Astrocyte of the spinal cord (primary cell): ENCODE data around the gene HLX.
A peak's percentile ranks its signal among the peaks of the same experiment; 100 is the strongest.

Source experiments
- DNase-seq: peaks from one replicate; pipeline ENCODE4 v3.0.0; 2011; ENCODE audit warnings: low read depth, low spot score
- H3K4me3 ChIP-seq: 2 replicates; pipeline ENCODE4 v1.5.1; 2011; ENCODE audit warnings: low read depth, mild to moderate bottlenecking, low read length, moderate library complexity
- in situ Hi-C: cut with HindIII; loops from 2 replicates; pipeline ENCODE4 v1.10.0; 2017; ENCODE audit warnings: low sequenced_read_pairs
- TF ChIP-seq, protein P1 (sequence below): IDR thresholded peaks from 2 replicates; pipeline ENCODE4 v1.5.1; 2012; ENCODE audit warnings: low read depth, mild to moderate bottlenecking, low read length, inconsistent platforms

The HLX gene

DNA sequence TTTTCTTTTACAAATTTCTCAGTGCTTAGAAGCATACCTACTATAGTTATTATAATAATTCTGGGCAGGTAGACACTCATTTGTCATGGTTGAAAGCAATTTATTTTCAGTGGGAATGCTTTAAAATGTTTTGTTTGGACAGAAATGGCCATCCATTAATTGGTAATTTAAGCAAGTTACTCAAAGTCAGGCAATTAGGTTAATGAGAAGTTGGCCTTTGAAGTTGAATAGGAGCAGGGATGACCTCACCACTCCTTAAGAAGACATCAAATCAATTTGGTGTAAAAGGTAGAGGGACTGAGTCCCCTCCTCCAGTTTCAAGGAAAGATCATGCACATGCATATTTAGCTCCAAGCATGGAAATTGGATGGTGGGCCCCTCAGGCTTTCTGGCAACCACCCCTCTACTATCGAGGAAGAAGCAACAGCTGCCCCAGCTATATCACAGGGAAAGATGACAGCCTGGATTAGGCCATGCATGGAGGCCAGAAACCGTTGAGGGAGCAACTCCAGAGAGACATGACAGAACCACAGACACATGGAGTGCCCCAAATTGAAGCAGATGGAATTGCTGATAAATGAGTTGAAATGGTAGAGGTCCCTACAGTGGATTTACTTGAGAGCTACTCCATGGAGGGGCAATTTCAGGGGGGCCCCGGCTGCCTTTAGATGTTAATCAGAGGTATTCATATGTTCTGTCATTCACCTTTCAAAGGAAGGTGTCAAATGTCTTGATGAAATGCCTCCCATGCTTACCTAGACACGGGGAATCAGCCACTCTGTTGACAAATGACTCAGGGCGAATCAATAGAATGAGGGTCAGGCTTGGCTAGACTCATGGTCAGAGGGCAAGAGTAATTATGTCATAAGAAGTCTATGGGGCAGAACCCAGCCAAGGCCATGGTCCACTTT is 26.7 kb downstream of the HLX start:
- no peak for DNase-seq
- no peak overlapping the region for H3K4me3 ChIP-seq
- in situ Hi-C loops, result no loop called here
- TF ChIP-seq, protein P1, sequence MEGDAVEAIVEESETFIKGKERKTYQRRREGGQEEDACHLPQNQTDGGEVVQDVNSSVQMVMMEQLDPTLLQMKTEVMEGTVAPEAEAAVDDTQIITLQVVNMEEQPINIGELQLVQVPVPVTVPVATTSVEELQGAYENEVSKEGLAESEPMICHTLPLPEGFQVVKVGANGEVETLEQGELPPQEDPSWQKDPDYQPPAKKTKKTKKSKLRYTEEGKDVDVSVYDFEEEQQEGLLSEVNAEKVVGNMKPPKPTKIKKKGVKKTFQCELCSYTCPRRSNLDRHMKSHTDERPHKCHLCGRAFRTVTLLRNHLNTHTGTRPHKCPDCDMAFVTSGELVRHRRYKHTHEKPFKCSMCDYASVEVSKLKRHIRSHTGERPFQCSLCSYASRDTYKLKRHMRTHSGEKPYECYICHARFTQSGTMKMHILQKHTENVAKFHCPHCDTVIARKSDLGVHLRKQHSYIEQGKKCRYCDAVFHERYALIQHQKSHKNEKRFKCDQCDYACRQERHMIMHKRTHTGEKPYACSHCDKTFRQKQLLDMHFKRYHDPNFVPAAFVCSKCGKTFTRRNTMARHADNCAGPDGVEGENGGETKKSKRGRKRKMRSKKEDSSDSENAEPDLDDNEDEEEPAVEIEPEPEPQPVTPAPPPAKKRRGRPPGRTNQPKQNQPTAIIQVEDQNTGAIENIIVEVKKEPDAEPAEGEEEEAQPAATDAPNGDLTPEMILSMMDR, result no peak

DNA sequence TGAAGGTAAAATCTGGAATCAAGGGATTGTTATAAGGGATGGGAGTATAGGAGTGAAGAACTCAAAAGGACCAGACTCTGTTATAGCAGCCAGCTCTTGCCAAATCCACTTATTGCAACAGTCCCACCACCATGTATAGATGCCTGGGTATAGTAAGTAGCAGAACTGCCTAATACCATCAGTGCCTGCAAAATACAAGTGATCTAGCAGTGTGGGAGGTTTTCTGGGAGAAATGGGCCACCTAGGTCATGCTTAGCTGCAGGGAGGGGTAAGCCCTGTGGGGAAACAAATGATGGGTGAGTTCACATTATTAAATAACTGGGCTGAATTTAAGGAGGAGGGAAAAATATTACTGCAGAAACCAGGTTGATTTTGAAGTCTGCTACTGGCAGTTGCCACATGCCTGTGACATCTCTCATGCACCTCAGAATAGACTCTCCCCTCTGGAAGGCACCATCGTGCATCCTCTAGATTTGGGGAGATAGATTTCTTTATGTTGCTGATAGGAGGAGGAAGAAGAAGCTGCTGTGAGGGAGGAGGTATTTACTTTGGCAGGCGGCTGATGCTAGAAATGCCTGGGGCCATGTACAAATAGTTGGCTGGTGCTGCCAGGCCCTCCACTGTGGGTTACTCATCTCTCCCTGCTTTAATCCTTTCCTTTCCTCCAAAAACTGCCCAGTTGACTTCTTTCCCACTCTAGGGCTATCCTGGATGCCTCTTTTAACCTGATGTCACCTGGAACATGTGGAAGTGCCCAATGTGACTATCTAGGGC is 27.5 kb downstream of the HLX start:
- no peak for DNase-seq
- in situ Hi-C loops, result no loop called here
- H3K4me3 ChIP-seq, result no peak overlapping the region
- TF ChIP-seq, protein P1, result no peak

DNA sequence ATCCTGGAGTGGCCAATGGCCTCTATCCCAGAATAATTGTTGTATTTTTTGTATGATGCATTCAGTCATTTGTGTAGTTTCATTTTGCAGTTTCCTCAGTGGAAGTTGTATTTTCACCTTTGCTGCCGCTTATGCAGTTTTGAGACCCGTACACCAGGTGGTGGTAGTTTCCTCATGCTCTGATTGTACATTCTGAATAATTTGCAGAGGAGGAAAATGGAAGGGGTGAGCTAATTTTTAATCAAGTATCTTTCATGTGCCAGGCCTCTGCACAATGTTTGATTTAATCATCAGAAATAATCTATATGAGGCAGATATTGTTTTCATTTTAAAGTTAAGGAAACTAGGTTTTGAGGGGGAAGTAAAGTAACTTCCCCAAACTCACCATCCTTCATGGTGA is 29.5 kb downstream of the HLX start:
- TF ChIP-seq, protein P1, result peak; percentile 68
- H3K4me3 ChIP-seq, result no peak overlapping the region
- in situ Hi-C loops, result no loop called here
- DNase-seq, result peak; percentile 49

GRCh38 chr1:220910021-220910420 is 30.8 kb downstream of the HLX start:
- H3K4me3 ChIP-seq, result no peak overlapping the region
- in situ Hi-C loops, result no loop called here
- DNase-seq, result no peak
- TF ChIP-seq, protein P1, result no peak

GRCh38 chr1:220914283-220915116 is 35.3 kb downstream of the HLX start:
- TF ChIP-seq, protein P1, result no peak
- in situ Hi-C loops, result no loop called here
- H3K4me3 ChIP-seq, result no peak overlapping the region
- DNase-seq, result no peak

DNA sequence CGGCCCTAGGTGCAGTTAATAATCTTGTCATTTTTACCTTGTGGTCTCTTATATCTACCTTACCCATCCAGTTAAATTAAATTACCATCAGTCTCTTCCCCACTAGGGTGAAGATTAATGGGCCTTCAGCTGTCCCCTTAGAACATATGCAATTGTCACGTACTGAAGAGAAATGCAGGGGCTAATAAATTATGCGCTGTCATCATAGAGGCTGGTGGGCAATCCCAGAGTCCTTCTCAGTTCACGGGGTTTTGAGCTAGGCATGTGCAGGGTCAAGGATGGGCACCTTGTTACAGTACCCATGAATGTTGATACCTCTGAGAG is 35.8 kb downstream of the HLX start:
- H3K4me3 ChIP-seq, result no peak overlapping the region
- in situ Hi-C loops, result no loop called here
- TF ChIP-seq, protein P1, result no peak
- DNase-seq, result no peak
